ENCODE results near the gene ABCC6.
"Not testable (repeated sequence)": the region's sequence is repeated elsewhere in the genome, so short reads cannot be mapped to it uniquely, and the experiment has no call there.

GRCh38 chr16:16207097-16207786 lies 16.1 kb downstream of the ABCC6 start:
- not testable (repeated sequence) for TF ChIP-seq EZH2 (IDR thresholded peaks at IDR 0.05; ENCODE audit: insufficient read depth, low read length); CTCF (IDR thresholded peaks at IDR 0.05; ENCODE audit: insufficient read depth, low read depth, low read length)

Data from astrocyte (in vitro differentiated cells and primary cell).